Femur (tissue), 1 donor: ENCODE measurements around the gene CACNA1H.

ENCODE experiments used
- DNase-seq: peaks from one replicate; pipeline ENCODE4 v3.0.0-alpha.2; 2017

Gene CACNA1H

DNA sequence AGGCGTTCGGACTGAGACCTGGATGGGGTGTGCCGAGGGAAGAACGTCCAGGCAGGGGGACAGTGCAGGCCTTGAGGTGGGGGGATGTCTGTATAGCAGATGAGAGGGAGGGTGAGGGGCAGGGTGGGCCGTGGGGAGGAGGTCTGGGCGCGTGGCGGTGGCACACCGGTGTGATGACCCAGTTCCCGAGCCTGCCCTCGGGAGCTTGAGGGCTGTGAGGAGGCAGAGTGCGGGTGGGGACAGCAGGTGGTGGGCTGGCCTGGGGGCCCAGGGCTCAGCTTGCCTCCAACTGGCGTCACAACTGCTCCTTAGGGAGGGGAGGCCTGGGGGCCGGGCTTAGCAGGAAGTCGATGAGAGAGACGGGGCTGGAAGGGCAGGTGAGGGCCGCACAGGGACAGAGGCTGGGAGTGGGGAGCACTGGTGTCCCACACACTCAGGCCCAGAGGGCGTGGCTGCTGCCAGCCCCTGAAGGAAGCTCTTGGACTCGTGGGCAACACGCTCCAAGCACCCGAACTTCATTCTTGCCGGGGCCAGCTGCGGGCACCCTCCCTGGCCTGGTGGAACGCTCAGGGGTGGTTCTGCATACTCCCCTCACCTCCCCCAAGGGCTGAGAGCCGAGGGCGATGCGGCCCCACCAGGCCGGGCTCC is 6.5 kb downstream of the CACNA1H start:
- DNase-seq: peak; percentile 64

DNA sequence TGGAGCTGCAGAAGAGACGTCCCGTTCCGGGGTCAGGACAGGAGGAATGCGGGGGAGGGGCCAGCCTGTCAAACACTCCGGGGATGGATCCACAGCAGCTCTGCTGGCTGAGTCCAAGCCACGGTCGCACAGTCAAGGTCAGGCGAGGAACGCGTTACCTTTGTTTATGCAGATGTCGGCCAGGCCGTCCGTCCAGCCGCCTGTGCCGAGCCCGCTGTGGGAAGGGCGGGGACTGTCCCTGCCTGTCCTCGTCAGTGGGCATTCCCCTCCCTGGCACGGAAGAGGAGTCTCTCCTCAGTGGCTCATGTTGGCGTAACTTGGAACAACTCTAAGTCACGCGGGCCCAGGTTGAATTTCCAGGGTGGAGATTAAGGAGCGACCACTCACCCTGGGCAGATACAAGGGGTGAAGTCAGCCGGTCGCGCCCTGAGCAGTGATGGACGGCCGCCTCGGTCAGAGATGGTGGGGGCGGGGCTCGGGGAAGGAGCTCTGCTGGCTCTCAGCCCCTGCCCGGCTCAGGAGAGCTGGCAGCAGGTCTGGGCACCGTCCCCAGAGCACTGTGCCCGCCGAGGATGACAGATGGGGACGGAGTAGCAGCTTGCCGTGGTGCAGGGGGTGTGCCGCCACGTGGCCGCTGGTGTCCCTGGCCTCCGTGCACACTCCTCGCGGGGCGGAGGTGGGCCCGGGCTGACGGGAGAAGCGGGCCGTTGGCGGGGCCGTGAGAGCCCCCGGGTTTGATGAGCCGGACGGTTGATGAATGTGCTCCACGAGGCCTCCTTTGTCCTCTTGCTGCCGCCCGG is 7.3 kb downstream of the CACNA1H start:
- DNase-seq: no peak

DNA sequence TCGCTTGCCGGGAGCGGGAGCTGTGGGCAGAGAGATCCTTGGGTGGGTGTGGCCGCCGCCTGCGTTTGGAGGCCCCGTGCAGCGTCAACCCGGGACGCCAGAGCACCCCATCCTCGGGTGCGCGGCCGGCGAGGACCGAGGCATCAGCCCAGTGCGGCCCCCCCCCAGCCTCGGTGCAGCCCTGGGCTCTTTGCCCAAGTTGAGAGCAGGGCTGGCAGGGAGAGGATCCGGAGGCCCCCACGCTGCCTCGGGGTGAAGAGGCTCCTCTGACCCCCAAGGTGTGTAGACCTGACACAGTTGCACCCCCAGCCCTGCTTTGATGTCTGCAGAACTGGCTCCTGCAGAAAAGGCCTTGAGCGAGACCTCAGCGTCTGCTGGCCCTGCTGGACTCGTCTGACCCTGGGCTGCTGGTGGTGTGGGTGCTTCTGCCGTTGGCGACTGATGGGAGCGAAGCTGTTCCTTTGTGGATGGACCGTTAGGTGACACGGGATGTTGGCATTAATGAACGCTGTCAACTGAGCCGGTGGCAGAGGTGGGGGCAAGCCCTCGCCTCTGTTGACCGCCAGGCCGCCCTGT is 8.0 kb downstream of the CACNA1H start:
- DNase-seq: no peak

DNA sequence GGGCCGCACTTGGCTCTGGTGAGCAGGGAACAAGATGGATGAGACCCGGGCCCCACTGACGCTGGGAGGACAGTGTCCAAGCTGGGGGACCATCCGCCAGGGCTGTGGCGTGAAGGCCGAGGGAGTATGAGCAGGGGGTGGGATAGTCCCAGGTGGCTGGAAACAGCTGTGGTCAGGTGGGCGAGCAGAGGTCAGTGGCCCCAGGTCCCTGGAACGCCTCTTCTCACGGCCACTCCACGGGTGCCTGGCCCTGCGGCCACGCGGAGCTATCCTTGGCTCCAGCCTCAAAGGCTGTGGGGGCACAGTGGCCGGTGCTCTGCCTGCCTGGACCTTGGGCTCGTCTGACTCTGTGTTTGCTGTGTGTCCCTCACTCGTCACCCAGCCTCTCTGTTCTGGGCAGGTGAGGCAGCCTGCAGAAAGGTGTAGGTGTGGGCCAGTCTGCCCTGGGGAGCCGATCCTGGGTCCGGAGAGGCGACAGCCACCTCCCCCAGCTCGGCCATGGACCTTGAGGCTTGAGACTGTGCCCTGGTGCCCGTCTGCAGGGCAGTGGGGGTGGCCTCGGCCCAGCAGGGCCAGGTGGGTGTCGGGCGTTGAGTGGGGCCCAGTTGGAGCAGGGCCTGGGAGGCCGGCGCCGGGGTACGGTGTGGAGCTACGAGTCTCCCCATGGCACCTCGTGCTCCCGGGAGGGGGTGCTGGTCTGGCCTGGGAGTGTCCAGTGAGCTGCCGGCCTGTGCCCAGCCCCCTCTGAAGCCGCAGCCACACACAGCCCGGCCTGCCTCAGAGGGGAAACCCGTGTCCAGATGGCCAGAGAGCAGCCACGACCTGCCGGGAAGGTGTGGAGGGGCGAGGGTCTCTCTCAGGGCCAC is 10.0 kb downstream of the CACNA1H start:
- DNase-seq: no peak

DNA sequence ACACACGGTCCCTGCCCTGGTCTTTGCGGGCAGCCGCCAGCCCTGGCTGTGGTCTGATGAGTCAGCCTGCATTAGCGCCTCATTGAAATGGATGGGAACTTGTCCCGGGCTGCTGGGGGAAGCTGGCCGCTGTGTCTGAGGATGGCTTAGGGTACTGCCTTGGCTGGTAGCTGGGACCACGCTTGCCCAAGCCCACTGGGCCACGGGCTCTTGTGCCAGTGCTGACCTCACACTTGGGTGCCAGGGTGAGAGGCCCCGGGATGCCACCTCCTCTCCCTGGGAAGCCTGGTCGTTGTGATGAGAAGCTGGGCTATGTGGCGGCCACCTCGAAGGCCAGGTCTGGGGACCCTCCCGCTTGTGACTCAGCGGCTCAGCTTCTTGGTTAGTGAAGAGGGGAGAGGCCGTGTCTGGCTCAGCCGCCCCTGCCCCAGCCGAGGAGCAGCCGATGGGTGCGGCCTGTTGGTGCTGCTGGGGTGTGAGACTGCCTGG is 10.7 kb downstream of the CACNA1H start:
- no peak for DNase-seq

DNA sequence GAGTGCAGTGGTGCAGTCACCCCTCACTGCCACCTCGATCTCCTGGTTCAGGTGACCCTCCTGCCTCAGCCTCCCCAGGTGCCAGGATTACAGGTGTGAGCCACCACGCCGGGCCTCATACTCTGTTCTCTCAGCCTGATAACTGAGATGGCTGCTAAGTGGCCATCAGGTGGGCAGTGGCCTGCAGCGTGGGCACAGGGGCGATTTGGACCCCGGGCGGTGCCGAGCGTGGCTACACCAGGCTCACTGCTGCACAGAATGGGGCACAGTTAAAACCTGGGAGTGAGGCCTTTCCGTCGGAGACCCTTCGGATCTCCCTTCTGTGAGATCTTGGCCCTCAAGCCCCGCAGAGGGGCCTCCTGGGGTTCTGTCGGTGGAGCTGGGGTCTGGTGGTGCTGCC is 11.5 kb downstream of the CACNA1H start:
- no peak for DNase-seq

DNA sequence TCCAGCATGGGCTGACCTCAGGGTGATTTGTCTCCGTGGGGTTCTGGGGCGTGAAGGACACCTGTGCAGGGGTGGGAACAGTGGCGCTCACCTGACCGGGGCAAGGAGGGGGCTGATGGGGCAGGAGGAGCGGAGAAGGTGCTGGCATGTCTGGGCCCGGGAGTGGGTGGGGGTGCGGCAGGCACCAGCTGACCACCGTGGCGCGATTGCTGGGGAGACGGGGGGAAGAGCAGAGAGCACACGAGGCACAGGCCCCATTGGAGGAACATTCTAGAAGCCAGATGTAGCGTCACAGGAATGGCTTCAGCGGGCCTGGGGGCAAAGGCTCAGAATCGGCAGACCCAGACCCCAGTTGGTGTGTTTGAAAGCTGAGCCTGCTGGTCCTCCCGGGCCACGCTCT is 12.1 kb downstream of the CACNA1H start:
- no peak for DNase-seq

DNA sequence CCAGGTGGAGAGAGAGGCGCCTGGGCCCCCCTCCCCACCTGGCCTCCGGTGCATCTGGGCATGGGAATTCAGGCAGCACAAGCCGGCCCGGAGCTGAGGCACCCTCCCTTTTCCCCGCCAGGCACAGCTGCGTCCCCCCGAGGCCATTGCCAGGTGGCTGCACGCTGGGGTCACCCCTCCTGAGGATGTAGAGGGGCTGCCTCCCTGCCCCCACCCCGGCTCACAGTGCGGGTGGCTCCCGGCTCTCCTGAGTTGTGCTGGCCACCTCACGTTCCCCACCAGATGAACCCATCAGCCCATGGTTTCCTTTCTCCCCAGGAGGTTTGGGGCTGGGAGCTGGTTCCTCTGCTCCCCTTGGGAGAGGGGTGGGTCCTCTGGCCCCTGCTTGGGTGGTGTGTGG is 12.6 kb downstream of the CACNA1H start:
- DNase-seq: no peak

DNA sequence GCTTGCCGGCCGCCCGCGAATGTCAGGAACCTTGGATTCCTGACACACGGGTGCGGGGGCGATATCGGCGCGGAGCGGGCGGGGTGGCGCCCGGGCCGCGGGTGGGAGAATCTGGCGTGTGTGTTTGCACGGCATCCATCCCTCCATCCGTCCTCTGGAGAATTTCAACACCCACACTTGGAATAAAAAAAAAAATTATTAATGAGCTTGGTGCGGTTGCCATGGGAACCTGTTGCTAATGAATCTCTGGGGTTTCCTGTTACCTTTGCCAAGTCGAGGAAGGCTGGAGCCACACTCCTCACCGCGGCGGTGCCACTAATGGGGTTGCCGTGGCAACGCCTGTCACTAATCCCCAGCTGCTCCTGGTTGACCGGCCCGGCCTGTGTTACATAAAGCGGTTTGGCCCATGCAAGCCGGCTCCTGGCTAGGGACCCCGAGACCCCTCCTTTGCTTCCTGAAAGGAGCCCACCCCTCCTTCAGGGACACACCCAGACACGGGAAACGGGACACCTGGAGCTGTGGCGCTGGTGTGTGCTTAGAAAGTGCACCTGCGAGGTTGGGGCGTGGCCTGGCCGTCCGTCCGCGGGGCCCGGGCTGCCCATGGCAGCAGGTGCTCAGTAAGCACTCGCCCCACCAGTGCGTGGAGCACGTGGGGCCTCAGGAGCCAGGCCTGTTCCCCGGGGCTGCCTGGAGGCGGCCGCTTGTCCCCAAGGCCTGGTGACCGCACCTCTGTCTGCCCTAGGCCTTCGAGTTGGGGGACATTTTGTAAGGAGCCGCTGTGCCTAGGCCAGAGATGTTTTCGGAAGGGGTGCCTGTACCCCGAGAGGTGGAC is 14.6 kb downstream of the CACNA1H start:
- DNase-seq: no peak

DNA sequence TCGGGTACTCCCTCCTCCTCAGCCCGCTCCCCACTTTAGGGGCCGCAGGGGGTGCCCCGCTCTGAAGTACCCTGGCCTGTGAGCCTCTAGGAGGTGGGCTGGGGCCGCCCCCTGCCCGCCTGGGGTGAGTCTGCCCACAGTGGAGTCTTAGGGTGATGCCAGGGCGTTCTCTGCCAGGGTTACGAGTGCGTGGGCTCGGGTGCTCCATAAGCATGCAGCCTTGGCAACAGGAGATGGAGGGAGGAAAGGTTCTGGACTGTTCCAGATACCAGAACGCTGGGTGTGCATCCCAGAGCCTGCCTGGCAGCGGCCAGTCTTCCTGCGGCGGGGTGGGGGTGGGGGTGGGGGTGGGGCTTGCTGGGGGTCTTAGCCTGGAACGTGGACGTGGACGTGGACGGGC is 15.9 kb downstream of the CACNA1H start:
- no peak for DNase-seq

DNA sequence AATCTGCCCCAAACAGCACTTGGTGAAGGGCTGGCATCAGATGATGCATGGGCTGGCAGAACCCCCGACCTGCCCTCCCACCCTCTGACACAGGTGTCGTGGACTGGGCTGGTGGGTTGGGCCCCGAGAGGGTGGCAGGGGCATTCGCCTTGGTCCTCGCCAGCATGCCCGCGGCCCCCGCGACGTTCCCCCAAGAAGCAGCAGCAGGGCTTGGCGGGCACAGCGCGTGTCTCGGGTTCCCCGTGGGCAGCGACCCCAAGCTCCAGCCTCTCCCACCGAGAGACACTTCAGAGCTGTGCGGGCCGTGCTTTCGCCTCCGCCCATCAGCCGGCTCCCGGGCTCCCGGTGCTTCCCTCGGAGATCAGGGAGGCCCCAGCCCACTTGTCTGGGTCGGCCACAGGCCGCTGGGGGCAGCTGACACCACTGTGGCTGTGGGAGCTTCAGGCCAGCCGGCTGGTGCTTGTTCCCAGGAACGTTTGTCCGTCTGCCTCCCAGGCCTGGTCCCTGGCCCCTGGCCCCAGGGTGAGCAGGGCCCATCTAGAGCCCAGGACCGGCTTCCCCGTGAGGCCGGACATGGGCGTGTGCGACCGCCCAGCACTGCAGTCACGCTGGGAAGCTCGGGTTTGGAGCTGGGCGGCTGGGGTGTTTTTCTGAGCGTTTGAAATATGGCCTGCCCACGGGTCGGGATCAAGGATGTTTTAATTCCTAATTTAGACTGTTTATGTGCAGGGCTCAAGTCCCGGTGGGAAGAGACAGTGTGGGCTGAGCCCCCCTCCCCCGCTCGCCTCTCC is 16.6 kb downstream of the CACNA1H start:
- no peak for DNase-seq

DNA sequence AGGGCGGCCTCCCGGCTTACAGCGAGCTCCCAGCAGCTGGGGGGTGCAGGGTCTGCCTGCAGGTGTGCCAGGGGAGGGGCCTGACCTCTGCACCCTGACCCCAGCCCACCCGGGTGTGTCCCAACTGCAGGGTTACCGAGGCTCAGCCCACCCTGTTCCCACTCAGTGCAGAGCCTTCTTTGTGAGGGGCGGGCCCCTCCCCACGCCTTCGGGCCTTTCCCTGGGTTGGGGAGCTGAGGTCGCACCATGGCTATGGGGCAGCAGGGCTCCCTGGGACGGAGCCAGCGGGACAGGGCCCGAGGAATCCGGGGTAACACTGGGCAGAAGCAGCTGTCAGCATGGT is 17.1 kb downstream of the CACNA1H start:
- DNase-seq: no peak

DNA sequence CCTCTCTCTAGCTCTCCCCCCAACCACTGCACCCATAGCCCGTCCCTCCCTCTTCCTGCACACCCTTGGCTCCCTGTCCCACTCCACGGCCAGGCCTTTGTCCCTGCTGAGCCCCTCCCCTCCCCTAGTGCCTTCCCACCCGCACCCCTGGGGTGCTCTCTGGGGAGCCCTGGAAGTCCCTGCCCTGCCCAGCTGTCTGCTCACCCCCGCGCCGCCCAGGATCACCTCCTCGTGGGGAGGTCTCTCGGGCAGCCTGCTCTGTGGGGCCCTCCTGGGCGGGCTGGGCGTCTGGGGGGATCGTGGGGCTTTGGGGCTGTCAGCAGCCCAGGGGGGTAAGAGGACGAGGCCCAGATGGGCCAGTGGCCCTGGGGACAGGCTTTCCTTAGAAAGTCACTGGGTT is 18.1 kb downstream of the CACNA1H start:
- DNase-seq: no peak

DNA sequence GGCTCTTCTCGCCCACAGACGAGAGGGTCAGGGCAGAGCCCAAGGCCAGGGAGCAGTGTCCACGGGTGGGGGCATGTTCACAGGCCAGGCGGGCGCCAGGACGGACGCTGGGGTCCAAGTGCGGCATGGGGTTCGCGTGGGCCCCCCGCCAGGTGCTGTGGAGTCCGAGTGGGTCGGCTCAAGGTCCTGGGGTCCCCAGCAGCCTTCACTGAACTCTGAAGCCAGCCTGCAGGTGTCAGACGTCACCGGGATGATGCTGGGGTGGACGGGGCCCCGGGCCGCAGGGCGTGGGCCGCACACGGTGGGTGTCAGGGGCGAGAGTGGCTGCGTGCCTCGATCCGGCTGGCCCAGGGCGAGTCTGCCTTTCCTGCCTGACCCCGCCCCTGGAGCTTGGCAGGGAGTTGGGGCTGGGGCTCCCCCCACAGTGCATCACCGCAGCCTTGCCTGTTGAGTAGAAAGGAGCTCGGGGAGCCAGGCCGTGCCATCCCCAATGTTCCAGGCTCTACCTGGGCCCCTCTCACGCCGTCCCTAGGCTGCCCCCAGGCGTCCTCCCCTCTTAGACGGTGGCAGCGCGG is 19.0 kb downstream of the CACNA1H start:
- DNase-seq: no peak

DNA sequence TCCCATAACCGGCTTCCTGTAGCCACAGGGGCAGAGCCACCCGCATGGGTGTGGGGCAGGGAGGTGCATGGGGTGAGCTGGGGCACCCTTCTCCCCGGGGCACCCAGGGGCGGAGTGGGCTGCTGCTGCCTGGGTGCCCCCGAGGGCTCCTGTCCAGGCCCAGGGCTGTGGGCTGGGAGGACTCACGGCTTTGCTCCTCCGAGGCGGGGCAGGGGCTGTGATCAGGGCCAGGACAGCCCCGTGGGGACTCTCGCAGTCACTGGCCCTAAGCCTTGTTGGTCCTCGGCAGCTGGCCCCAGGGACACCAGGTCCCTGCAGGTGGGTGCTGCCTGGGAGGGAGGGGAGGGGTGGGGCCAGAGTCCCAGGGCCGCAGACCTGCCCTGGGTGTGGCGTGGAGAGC is 19.7 kb downstream of the CACNA1H start:
- DNase-seq: no peak

DNA sequence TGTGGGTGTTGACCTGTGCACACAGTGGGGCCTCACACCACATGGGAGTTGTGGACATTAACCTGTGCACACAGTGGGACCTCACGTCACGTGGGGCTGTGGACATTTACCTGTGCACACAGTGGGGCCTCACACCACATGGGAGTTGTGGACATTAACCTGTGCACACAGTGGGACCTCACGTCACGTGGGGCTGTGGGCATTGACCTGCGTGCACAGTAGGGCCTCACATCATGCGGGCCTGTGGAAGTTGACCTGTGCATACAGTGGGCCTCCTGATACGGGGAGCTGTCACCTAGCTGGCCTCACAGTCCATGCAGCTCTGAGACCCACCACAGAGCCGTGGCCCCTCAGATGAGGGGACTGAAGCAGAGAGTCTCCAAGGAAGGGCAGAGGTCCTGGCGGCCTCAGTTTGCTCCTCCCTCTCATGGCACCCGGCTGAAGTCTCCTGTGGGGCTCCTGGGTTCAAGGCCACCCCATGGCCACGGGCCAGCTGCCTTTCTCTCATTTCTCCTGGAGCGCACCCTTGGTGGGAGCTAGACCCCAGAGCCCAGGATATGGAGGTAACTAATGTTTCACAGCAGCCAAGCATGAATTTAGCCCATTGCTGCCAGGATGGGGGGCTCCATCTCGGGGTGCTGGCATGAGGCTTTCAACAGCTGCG is 21.0 kb downstream of the CACNA1H start:
- DNase-seq: no peak

DNA sequence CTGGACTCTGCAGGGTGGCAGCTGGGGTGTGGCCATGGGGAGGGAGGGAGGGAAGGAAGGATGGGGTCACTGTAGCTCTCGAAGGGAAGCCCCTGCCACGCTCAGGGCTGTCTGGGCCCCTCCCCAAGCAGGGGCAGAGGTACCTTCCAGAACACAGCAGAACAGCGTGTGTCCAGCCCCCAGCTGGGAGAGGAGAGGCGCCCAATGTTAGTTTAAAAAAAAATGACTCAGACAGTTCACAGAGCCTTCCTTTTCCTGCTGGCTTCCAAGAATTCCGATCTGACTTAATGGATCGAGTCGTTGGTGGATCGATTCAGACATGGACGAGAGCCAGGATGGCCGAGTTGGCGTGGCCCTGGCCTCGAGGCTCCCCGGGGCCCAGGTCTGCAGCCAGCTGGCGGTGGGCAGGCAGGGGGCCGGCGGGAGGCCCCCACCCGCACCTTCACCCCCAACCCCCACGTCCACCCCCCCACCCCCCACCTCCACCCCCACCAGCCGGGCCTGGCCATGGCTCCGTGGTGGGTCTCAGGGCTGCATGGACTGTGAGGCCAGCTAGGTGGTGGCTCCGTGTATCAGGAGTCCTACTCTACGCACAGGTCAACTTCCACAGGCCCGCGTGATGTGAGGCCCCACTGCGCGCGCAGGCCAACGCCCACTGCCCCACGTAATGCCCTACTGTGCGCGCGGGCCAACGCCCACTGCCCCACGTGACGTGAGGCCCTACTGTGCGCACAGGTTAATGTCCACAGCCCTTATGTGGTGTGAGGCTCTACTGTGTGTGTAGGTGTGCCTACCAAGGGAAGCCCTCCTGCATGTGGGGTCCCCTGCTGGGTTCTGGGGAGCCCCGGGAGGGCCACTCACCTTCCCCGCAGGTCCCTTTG is 21.8 kb downstream of the CACNA1H start:
- no peak for DNase-seq

DNA sequence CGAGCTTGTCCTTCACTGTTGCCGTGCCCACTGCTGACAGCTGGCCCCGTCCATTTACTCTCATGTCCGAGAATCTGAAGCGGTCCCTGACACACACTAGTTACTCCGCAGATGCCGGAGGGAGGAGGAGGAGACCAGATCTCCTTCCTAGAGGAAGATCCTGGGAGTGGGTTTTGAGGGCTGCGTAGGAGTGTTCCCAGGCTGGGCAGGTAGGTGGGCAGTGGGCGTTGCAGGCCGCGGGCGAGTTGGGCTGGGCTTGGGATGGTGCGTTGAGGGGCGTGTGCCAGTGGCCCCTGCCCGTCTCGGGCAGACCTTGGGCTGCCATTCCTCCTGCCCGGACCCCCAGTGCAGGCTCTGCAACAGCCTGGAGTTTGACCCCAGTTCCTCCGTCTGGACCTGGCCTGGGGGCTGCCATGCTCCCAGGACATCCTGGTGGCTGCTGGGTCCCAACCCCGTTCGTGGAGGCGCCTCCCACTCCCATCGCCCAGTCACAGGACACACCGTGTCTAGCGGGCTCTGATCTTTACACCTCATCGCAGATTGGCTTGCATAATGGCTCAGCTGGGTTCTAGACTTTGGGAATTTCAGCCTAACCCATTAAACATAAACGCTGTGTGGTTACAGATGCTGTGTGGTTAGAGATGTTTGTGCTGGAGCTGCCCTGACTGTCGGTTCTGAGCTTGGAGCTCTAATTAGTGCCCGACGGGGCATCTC is 22.8 kb downstream of the CACNA1H start:
- no peak for DNase-seq
